NCI-H446 (cell line): ENCODE results near the gene NMNAT1.
"Not testable (repeated sequence)": the region's sequence is repeated elsewhere in the genome, so short reads cannot be mapped to it uniquely, and the experiment has no call there.

ENCODE experiments used
- DNase-seq, 2 experiments: peaks; one replicate each; lab custom pipeline; 2025; lab: John Stamatoyannopoulos, UW

The NMNAT1 gene

GRCh38 chr1:10020086-10020485, 76.8 kb downstream of the NMNAT1 start:
- DNase-seq: no peak

GRCh38 chr1:10020678-10021077, 77.4 kb downstream of the NMNAT1 start:
- not testable (repeated sequence) for DNase-seq

GRCh38 chr1:10021992-10022391, 78.7 kb downstream of the NMNAT1 start:
- not testable (repeated sequence) for DNase-seq

- DNase-seq: no peak
These were observed 79.4 kb downstream of the NMNAT1 start for GRCh38 chr1:10022656-10023055.

- no peak for DNase-seq
These were observed 82.1 kb downstream of the NMNAT1 start for GRCh38 chr1:10025354-10025753.

GRCh38 chr1:10027027-10027426, 83.8 kb downstream of the NMNAT1 start:
- no peak for DNase-seq

GRCh38 chr1:10028956-10029500, 85.8 kb downstream of the NMNAT1 start:
- not testable (repeated sequence) for DNase-seq

- no peak for DNase-seq
These were observed 88.2 kb downstream of the NMNAT1 start for GRCh38 chr1:10031461-10031860.

- DNase-seq: peak; percentile 98 to 100
These were observed 89.5 kb downstream of the NMNAT1 start, which contains the start of gene UBE4B for GRCh38 chr1:10032590-10033358. TSS of gene UBE4B (plus strand) at chr1:10032958. CDS start at chr1:10033671, 713 bp downstream.

GRCh38 chr1:10033359-10033845, 90.1 kb downstream of the NMNAT1 start:
- DNase-seq: peak in 1 of 2 experiments; percentile 36
